Heart left ventricle (tissue), 13 donors: ENCODE results near the gene TMEM213.

Experiments used
- CTCF ChIP-seq, 12 donors: fragments of 200-600 bp; sonication (generic) in 4 of 12; IDR thresholded peaks; one replicate each; pipeline versions ENCODE4 v1.5.0 to v1.8.0; 2018 to 2022; ENCODE audit warnings: antibody characterized with exemption in 12 of 12, mild to moderate bottlenecking in 5 of 12
- POLR2A ChIP-seq, 2 donors: fragments of 450-650 bp; IDR thresholded peaks; one replicate each; pipeline ENCODE4 v1.6.1; 2017; ENCODE audit warnings: antibody characterized with exemption in 2 of 2, mild to moderate bottlenecking in 2 of 2, moderate library complexity in 2 of 2
- donor health status: ischemic (EF 13 %, LVEDD 7.1; RV severe dilation, severe dysfunction).
- donor health status: DM: no; HTN: yes; CAD: no.
- donor health status: DM: no; HTN: no; CAD: no.
- donor health status: ischemic (EF 25% LVEDD 6.9; RV normal size, moderate dysfunction).
- donor health status: ischemic (EF 25% LVEDD 5.7; RV mildly dilated, moderate dysfunction).
- donor health status: ischemic (EF 35%, LVEDD 5.7; RV mildly dilated, moderate dysfunction).
- donor health status: nonischemic (EF 11% LVEDD 7.7; RV severe dilation, severe dysfunction).
- donor health status: DM: yes; HTN: yes; CAD: no.
- donor health status: PGD.
- donor health status: ischemic (EF 29% LVEDD 5.4; RV normal size, mild dysfunction).
- donor health status: nonischemic (EF 23%, LVEDD 6.1; RV moderate dilation, normal function).

- TF ChIP-seq POLR2A (IDR thresholded peaks at IDR 0.05) (no peak), CTCF (IDR thresholded peaks at IDR 0.05) (no peak)
These were observed 6.8 kb downstream of the TMEM213 start for GRCh38 chr7:138804618-138805017.
